Stimulated activated CD8-positive, alpha-beta memory T cell treated with anti-CD3 and anti-CD28 coated beads, Interleukin-12 subunit alpha, Interleukin-12 subunit beta, amount 100 ng/mL, for 4 hours (primary cell): ENCODE data around the gene COG3.

Experiments used
- DNase-seq: peaks from one replicate; pipeline ENCODE4 v3.0.0-alpha.2; 2020; ENCODE audit warnings: low read depth

The COG3 gene

GRCh38 chr13:45506811-45507210, 42.1 kb downstream of the COG3 start:
- DNase-seq: no peak

GRCh38 chr13:45508776-45509175, 44.0 kb downstream of the COG3 start:
- no peak for DNase-seq

GRCh38 chr13:45510672-45511071, 45.9 kb downstream of the COG3 start:
- no peak for DNase-seq

GRCh38 chr13:45511310-45512097, 46.8 kb downstream of the COG3 start:
- no peak for DNase-seq

GRCh38 chr13:45512098-45512496, 47.4 kb downstream of the COG3 start:
- DNase-seq: no peak

GRCh38 chr13:45516757-45517156, 52.0 kb downstream of the COG3 start:
- DNase-seq: no peak

- no peak for DNase-seq
Measured at GRCh38 chr13:45518525-45519245, 53.9 kb downstream of the COG3 start.

- DNase-seq: no peak
Measured at GRCh38 chr13:45519493-45519892, 54.8 kb downstream of the COG3 start.

GRCh38 chr13:45521297-45521696, 56.6 kb downstream of the COG3 start:
- no peak for DNase-seq

- DNase-seq: no peak
Measured at GRCh38 chr13:45522571-45522970, 57.8 kb downstream of the COG3 start.

- DNase-seq: no peak
Measured at GRCh38 chr13:45527699-45528462, 63.1 kb downstream of the COG3 start.

GRCh38 chr13:45529758-45530157, 65.0 kb downstream of the COG3 start:
- no peak for DNase-seq

GRCh38 chr13:45534604-45535003, 69.9 kb downstream of the COG3 start:
- DNase-seq: no peak

GRCh38 chr13:45536224-45536623, 71.5 kb downstream of the COG3 start:
- DNase-seq: no peak

- no peak for DNase-seq
Measured at GRCh38 chr13:45537516-45537915, 72.8 kb downstream of the COG3 start.

GRCh38 chr13:45538382-45538781, 73.6 kb downstream of the COG3 start:
- no peak for DNase-seq

GRCh38 chr13:45540195-45540594, 75.5 kb downstream of the COG3 start:
- DNase-seq: no peak

- DNase-seq: no peak
Measured at GRCh38 chr13:45540864-45541263, 76.1 kb downstream of the COG3 start.

- DNase-seq: no peak
Measured at GRCh38 chr13:45541806-45542205, 77.1 kb downstream of the COG3 start.

GRCh38 chr13:45542391-45542790, 77.7 kb downstream of the COG3 start:
- DNase-seq: no peak

- no peak for DNase-seq
Measured at GRCh38 chr13:45542878-45543277, 78.1 kb downstream of the COG3 start.

- no peak for DNase-seq
Measured at GRCh38 chr13:45544520-45544919, 79.8 kb downstream of the COG3 start.
